Mesothelial cell of epicardium (in vitro differentiated cells): ENCODE results near the gene TMEM108. TPM values are rescaled to one million over a fixed set of nuclear protein-coding genes. Genes with fewer than 3 reads are reported as not detected.

Experiments
- DNase-seq, 2 experiments: peaks; one replicate each; pipeline ENCODE4 v3.0.0; 2021; ENCODE audit warnings: low spot score in 2 of 2; ENCODE audit not compliant: unreplicated experiment in 2 of 2
- H3K27ac Mint-ChIP-seq: 2 replicates; pipeline ENCODE4 v1.8.0; 2021; ENCODE audit warnings: mixed read lengths
- H3K27me3 Mint-ChIP-seq: 2 replicates; pipeline ENCODE4 v1.8.0; 2021; ENCODE audit warnings: low read depth, mixed read lengths
- H3K36me3 Mint-ChIP-seq: 2 replicates; pipeline ENCODE4 v1.8.0; 2021; ENCODE audit warnings: mixed read lengths
- H3K4me1 Mint-ChIP-seq: 2 replicates; pipeline ENCODE4 v1.8.0; 2021; ENCODE audit warnings: mixed read lengths
- H3K4me3 Mint-ChIP-seq: 2 replicates; pipeline ENCODE4 v1.8.0; 2021; ENCODE audit warnings: mild to moderate bottlenecking, moderate library complexity, mixed read lengths
- H3K9me3 Mint-ChIP-seq: 2 replicates; pipeline ENCODE4 v1.8.0; 2021; ENCODE audit warnings: mixed read lengths
- total RNA-seq: library from RNA; stranded (reverse); gene quantifications from 3 replicates; pipeline ENCODE4 v1.2.1, GENCODE V29; 2021
- TF ChIP-seq, protein P1 (sequence below): fragments of 200-600 bp; sonication (generic); IDR thresholded peaks from one replicate; pipeline ENCODE4 v1.5.0; 2021; ENCODE audit warnings: antibody characterized with exemption; ENCODE audit not compliant: unreplicated experiment

TMEM108 gene
- total RNA-seq, 1 donor from 2014 or later, result 17.3 TPM

DNA sequence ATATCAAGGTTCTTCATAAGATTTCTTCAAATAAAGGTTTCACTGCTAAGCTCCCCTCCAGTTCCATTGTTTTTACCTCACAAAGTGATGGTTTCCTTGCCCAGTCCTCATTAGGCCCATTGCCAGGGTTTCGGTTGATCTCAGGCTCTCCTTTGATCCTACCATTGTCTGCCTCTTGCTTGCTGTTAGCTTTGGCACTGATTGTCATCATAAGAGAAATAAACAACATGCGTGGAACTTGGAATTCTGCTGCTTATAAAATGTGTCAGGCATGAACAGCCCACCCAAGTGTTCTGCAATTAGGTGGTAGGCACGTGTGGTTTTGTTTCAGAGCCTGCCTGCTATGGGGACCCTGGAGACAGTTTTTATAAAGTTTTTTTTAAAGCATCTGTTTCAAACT is 254.1 kb downstream of the TMEM108 start:
- Mint-ChIP-seq H3K4me1 (no peaks in the 10 kb centered on the region), H3K9me3 (no peaks in the 10 kb centered on the region), H3K27ac (no peak overlapping the region), H3K4me3 (no peak overlapping the region), H3K36me3 (no peaks in the 10 kb centered on the region), H3K27me3 (no peaks in the 10 kb centered on the region)
- TF ChIP-seq, protein P1, sequence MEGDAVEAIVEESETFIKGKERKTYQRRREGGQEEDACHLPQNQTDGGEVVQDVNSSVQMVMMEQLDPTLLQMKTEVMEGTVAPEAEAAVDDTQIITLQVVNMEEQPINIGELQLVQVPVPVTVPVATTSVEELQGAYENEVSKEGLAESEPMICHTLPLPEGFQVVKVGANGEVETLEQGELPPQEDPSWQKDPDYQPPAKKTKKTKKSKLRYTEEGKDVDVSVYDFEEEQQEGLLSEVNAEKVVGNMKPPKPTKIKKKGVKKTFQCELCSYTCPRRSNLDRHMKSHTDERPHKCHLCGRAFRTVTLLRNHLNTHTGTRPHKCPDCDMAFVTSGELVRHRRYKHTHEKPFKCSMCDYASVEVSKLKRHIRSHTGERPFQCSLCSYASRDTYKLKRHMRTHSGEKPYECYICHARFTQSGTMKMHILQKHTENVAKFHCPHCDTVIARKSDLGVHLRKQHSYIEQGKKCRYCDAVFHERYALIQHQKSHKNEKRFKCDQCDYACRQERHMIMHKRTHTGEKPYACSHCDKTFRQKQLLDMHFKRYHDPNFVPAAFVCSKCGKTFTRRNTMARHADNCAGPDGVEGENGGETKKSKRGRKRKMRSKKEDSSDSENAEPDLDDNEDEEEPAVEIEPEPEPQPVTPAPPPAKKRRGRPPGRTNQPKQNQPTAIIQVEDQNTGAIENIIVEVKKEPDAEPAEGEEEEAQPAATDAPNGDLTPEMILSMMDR, result no peak
- DNase-seq, result no peak

DNA sequence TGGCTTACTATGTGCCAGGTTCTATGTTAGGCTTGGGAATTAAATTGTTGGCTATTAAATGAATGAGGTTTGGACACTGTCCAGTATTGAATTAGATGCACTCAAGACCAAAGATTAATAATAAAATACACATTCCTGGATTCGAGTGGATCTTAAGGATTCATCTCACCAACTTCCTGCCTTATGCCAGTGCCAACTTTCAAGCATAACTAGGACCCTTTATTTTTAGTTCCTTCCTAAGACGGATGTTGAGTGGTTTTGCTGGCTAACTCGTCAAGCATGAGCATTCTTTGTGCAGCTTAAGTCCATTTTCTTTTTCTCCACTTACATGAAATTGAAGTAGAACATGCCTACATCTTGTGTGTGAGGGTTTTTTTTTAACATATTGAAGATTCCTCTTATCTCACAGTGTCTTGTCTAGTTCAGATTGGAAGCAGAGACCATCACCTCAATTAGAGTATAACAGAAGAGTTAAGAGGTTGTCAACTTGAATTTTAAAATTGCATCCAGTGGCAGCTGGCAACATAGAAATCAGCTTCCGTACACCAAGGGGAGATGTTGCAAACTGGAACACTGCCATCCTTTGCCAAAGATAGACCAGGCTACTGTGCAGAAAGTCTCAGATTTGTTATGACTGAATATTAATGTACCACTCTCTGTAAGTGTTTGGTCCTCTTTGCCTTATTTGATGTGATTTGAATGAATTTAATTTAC is 255.4 kb downstream of the TMEM108 start:
- no peaks in the 10 kb centered on the region for H3K27me3 Mint-ChIP-seq
- no peak overlapping the region for H3K4me3 Mint-ChIP-seq
- no peaks in the 10 kb centered on the region for H3K4me1 Mint-ChIP-seq
- DNase-seq, result no peak
- no peaks in the 10 kb centered on the region for H3K9me3 Mint-ChIP-seq
- TF ChIP-seq, protein P1, result no peak
- H3K27ac Mint-ChIP-seq, result no peak overlapping the region
- no peaks in the 10 kb centered on the region for H3K36me3 Mint-ChIP-seq

DNA sequence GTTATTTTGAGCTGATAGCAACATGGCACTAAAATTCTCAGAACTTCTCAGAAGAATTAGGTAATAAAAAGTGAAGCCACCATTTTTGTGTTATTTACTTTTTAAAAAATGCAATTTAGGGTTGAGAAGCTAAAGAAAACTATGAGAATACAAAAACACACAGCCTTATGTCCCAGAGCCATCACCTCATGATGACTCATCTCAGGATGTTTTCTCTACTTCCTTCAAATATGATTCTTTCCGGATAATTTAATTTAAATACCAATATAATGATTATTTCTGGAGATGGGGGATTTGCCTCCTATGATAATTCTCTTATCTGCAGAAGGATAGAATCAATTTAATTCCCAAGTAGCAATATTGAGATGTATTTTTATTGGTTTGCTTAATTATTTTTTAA is 256.1 kb downstream of the TMEM108 start:
- no peaks in the 10 kb centered on the region for H3K36me3 Mint-ChIP-seq
- no peaks in the 10 kb centered on the region for H3K4me1 Mint-ChIP-seq
- no peaks in the 10 kb centered on the region for H3K9me3 Mint-ChIP-seq
- TF ChIP-seq, protein P1, result no peak
- no peak for DNase-seq
- no peaks in the 10 kb centered on the region for H3K27me3 Mint-ChIP-seq
- H3K27ac Mint-ChIP-seq, result no peak overlapping the region
- H3K4me3 Mint-ChIP-seq, result no peak overlapping the region

DNA sequence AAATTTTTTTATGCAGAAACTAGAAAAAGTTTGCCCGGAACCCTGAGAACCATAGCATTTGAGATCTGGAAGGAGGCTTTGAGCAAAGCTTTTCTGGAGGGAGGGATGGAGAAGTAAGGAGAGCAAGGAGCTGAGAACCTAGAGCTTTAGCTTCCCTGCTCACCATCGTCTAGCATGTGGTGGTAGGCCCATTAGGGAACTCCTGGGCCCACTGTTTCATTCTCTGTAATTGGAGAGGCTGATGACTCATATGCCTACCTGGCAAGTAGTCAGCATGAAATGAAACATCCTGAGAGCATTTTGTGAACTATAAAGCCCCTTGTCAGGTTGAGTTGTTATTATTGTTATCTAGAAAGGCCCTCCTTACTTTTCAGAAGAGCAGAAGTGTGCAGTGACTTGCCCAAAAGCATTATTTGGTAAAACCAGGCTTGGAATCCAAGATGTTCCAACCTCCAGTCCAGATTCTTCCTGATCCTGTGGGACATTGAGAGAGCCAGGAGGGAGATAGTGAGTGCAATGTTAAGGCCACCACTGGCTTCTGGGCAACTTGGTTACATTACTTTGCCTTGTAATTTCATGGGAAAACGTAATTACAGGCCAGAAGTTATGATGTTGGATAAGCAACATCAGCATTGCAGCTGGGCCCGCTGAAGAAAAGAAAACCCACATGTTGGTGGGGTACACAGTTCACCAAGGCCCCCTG is 257.2 kb downstream of the TMEM108 start:
- Mint-ChIP-seq H3K9me3 (no peaks in the 10 kb centered on the region), H3K27ac (no peak overlapping the region), H3K36me3 (no peaks in the 10 kb centered on the region), H3K27me3 (no peaks in the 10 kb centered on the region), H3K4me1 (no peaks in the 10 kb centered on the region), H3K4me3 (no peak overlapping the region)
- TF ChIP-seq, protein P1, result no peak
- DNase-seq, result no peak

DNA sequence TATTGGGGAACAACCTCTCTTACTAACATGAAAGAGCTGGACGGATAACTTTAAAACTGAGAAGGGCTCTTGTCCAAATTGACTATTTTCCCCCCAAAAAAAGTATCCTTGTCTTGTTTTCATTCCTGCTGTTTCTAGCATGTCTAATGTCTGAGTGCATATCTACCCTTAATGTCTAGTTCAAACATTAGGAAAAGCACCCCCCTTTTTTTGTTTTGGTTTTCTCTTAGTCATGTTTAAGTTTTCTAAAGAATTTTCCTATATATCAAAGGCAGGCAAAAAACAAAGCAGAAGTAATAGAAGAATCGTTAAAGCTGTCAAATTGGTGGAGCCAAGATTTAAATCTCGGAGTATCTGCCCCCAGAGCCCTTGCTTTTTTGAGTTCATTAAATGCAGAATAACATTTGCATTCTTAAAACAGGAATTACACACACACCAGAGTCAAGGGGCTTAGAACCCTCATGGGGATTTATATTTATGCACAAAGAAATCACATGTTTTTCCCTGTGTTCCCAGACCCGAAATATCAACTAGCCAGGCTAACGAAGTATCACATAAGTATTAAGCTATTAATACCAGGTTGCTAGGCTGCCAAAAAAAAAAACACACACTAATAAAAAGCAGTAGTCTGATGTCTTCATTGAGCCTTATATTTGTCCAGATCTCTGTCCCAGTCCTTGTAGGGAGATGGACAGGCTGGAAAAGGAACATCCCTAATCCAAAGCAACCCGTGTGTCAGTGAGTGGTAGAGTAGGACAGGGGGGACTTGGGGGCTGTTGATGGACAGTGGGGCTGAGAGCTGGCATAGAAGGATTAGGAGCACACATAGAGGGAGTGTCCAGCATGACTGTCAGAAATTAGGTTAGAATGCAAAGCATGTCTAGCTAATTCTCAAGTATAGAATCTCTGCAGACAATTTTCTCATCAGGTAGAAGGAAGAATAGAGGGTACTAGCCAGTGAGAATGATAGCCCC is 258.0 kb downstream of the TMEM108 start:
- TF ChIP-seq, protein P1, result no peak
- H3K9me3 Mint-ChIP-seq, result no peaks in the 10 kb centered on the region
- no peak for DNase-seq
- H3K36me3 Mint-ChIP-seq, result no peaks in the 10 kb centered on the region
- no peaks in the 10 kb centered on the region for H3K4me1 Mint-ChIP-seq
- H3K4me3 Mint-ChIP-seq, result no peak overlapping the region
- no peaks in the 10 kb centered on the region for H3K27me3 Mint-ChIP-seq
- no peak overlapping the region for H3K27ac Mint-ChIP-seq
